ENCODE results near the gene ITIH4. TPM values are rescaled to one million over a fixed set of nuclear protein-coding genes. Genes with fewer than 3 reads are reported as not detected.

The ITIH4 gene
- total RNA-seq, 1 donor from 2014 or later, result 8.0 TPM

GRCh38 chr3:52791366-52791765 is 39.1 kb downstream of the ITIH4 start:
- DNase-seq, result no peak
- H3K9me3 Mint-ChIP-seq (ENCODE audit: unreplicated experiment), result peaks cover 6% of the 10 kb centered on the region

GRCh38 chr3:52790741-52791140 is 39.7 kb downstream of the ITIH4 start:
- Mint-ChIP-seq H3K36me3 (ENCODE audit: unreplicated experiment) (no peaks in the 10 kb centered on the region), H3K27me3 (ENCODE audit: unreplicated experiment) (peaks cover 5% of the 10 kb centered on the region), H3K27ac (ENCODE audit: unreplicated experiment) (no peak overlapping the region), H3K4me3 (ENCODE audit: unreplicated experiment) (no peak overlapping the region), H3K9me3 (ENCODE audit: unreplicated experiment) (peaks cover 4% of the 10 kb centered on the region), H3K4me1 (ENCODE audit: low read depth, unreplicated experiment) (peaks cover 9% of the 10 kb centered on the region)
- TF ChIP-seq, protein P1, sequence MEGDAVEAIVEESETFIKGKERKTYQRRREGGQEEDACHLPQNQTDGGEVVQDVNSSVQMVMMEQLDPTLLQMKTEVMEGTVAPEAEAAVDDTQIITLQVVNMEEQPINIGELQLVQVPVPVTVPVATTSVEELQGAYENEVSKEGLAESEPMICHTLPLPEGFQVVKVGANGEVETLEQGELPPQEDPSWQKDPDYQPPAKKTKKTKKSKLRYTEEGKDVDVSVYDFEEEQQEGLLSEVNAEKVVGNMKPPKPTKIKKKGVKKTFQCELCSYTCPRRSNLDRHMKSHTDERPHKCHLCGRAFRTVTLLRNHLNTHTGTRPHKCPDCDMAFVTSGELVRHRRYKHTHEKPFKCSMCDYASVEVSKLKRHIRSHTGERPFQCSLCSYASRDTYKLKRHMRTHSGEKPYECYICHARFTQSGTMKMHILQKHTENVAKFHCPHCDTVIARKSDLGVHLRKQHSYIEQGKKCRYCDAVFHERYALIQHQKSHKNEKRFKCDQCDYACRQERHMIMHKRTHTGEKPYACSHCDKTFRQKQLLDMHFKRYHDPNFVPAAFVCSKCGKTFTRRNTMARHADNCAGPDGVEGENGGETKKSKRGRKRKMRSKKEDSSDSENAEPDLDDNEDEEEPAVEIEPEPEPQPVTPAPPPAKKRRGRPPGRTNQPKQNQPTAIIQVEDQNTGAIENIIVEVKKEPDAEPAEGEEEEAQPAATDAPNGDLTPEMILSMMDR (IDR thresholded peaks at IDR 0.05; ENCODE audit: partially characterized antibody, unreplicated experiment), result no peak
- DNase-seq, result no peak

More at GRCh38 chr3:52791366-52791765, 39.1 kb downstream of the ITIH4 start:
- TF ChIP-seq, protein P1 (IDR thresholded peaks at IDR 0.05; ENCODE audit: partially characterized antibody, unreplicated experiment), result no peak
- H3K4me3 Mint-ChIP-seq (ENCODE audit: unreplicated experiment), result no peak overlapping the region
- peaks cover 5% of the 10 kb centered on the region for H3K27me3 Mint-ChIP-seq (ENCODE audit: unreplicated experiment)
- H3K4me1 Mint-ChIP-seq (ENCODE audit: low read depth, unreplicated experiment), result peaks cover 9% of the 10 kb centered on the region
- H3K27ac Mint-ChIP-seq (ENCODE audit: unreplicated experiment), result no peak overlapping the region
- no peaks in the 10 kb centered on the region for H3K36me3 Mint-ChIP-seq (ENCODE audit: unreplicated experiment)

DNA sequence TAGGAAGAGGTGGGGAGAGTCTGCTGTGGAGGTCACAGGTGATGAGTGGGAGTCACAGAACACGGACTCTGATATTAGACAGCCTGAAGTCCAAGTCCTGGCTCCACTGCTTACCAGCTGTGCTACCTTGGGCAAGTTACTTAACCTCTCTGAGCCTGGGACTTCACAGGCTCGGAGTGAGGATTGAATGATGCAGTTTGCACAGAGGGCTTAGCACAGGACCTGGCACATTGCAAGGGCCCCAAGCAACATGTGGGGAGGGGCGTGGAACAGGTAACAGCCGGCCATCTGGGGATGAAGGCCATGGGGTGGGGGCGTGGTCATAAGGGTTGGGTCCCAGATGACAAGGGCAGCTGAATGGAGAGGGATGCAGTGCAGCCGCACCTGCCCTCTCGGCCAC is 40.1 kb downstream of the ITIH4 start:
- no peaks in the 10 kb centered on the region for H3K36me3 Mint-ChIP-seq (ENCODE audit: unreplicated experiment)
- H3K4me1 Mint-ChIP-seq (ENCODE audit: low read depth, unreplicated experiment), result peaks cover 9% of the 10 kb centered on the region
- H3K4me3 Mint-ChIP-seq (ENCODE audit: unreplicated experiment), result no peak overlapping the region
- peaks cover 4% of the 10 kb centered on the region for H3K9me3 Mint-ChIP-seq (ENCODE audit: unreplicated experiment)
- DNase-seq, result no peak
- H3K27ac Mint-ChIP-seq (ENCODE audit: unreplicated experiment), result no peak overlapping the region
- peaks cover 5% of the 10 kb centered on the region for H3K27me3 Mint-ChIP-seq (ENCODE audit: unreplicated experiment)
- TF ChIP-seq, protein P1 (IDR thresholded peaks at IDR 0.05; ENCODE audit: partially characterized antibody, unreplicated experiment), result no peak

DNA sequence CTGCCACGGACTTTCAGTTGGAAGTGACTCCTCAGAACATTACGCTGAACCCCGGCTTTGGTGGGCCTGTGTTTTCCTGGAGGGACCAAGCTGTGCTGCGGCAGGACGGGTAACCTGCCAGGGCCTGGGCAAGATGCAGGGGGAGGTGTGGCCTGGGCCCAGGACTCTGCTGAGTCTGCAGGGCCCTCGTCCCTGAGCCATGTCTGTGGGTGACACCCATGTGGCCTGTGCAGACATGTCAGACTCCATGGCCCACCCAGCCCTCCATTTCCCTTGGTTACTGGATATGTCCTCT is 40.8 kb downstream of the ITIH4 start:
- peaks cover 9% of the 10 kb centered on the region for H3K4me1 Mint-ChIP-seq (ENCODE audit: low read depth, unreplicated experiment)
- no peak overlapping the region for H3K4me3 Mint-ChIP-seq (ENCODE audit: unreplicated experiment)
- TF ChIP-seq, protein P1 (IDR thresholded peaks at IDR 0.05; ENCODE audit: partially characterized antibody, unreplicated experiment), result no peak

GRCh38 chr3:52788890-52789745 is 41.4 kb downstream of the ITIH4 start:
- Mint-ChIP-seq H3K4me1 (ENCODE audit: low read depth, unreplicated experiment) (peaks cover 8% of the 10 kb centered on the region), H3K4me3 (ENCODE audit: unreplicated experiment) (no peak overlapping the region), H3K9me3 (ENCODE audit: unreplicated experiment) (peaks cover 4% of the 10 kb centered on the region), H3K27me3 (ENCODE audit: unreplicated experiment) (peaks cover 5% of the 10 kb centered on the region), H3K27ac (ENCODE audit: unreplicated experiment) (no peak overlapping the region), H3K36me3 (ENCODE audit: unreplicated experiment) (no peaks in the 10 kb centered on the region)
- TF ChIP-seq, protein P1 (IDR thresholded peaks at IDR 0.05; ENCODE audit: partially characterized antibody, unreplicated experiment), result no peak
- no peak for DNase-seq

More for the DNA sequence above, 40.8 kb downstream of the ITIH4 start:
- Mint-ChIP-seq H3K27me3 (ENCODE audit: unreplicated experiment) (peaks cover 5% of the 10 kb centered on the region), H3K27ac (ENCODE audit: unreplicated experiment) (no peak overlapping the region), H3K9me3 (ENCODE audit: unreplicated experiment) (peaks cover 4% of the 10 kb centered on the region), H3K36me3 (ENCODE audit: unreplicated experiment) (no peaks in the 10 kb centered on the region)
- no peak for DNase-seq

Measured in glutamatergic neuron (in vitro differentiated cells).